Epithelial cell of prostate (primary cell): ENCODE data around the gene SEMA6B.
"Not testable (repeated sequence)": the region's sequence is repeated elsewhere in the genome, so short reads cannot be mapped to it uniquely, and the experiment has no call there.

Source experiments
- DNase-seq: peaks from one replicate; pipeline ENCODE4 v3.0.0-alpha.2; 2011; ENCODE audit warnings: low read depth, low spot score
- H3K27ac ChIP-seq: fragments of 450-650 bp; 2 replicates; pipeline ENCODE4 v1.5.1; 2017; ENCODE audit warnings: mild to moderate bottlenecking

The SEMA6B gene

DNA sequence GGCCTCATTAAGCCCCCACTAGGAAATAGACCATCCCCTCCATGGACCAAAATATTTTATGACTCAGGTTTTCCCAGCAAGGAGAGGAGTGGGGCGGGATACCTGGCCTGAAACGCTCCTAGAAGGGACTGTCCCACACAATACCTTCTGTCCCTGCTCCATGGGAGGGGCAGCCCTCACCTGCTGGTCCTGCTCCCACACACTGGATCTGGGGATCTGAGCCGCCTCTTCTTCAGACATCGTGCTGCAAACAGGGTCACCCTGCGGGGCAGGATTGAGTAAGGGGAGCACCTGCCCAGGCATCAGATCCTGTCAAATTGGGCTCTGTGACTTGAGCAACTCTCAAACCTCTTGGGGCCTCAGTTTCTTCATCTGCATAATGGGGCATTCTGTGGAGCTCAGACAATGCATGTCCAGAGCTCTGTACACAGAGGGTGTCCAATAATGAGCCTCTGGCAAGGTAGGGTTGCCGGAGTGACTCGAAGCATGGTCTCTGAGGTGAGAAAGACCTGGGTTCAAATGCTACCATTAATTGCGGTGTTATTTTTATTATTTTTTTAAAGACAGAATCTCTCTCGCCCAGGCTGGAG lies 25.6 kb downstream of the SEMA6B start:
- H3K27ac ChIP-seq = no peak overlapping the region
- no peak for DNase-seq

DNA sequence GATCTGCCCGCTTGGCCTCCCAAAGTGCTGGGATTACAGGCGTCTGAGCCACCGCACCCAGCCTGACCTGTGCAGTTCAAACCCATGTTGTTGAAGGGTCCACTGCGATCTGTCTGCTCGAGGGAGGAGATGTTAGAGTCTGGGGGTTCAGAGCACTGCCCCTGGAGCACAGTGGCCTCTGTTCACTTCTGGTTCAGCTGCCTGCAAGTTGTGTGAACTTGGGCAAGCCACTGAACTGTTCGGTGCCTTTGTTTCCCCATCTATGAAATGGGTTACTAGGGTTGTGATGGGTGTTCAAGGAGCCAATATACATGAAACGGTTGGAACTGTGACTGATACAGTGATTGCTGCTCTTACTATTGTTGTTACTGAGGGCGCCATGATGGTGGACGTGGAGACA lies 26.1 kb downstream of the SEMA6B start:
- DNase-seq = no peak
- H3K27ac ChIP-seq = no peak overlapping the region

DNA sequence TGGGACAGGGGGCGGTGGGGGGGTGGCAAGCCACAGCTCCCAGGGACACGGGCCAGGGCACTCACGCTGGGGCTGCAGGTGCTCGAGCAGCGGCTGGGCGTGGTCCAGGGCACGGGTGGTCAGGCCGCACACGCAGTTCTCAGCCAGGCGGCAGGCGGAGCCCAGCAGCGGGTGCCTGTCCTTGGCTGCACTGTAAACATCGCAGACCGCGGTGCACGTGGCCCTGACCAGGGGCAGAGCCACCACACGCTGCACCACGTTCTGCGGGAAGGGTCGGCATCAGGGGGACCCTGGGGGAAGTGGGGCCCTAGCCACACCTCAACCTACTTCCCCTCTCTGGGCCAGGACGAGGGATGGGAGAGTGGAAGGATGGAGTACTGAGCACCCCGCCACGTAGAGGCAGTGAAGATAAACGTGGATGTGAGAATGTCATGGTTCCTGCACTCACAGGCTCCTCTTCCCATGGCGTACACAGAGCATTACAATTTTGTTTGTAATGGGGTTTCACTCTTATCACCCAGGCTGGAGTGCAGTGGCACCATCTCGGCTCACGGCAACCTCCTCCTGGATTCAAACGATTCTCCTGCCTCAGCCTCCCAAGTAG lies 27.8 kb downstream of the SEMA6B start:
- H3K27ac ChIP-seq = no peak overlapping the region
- DNase-seq = no peak

DNA sequence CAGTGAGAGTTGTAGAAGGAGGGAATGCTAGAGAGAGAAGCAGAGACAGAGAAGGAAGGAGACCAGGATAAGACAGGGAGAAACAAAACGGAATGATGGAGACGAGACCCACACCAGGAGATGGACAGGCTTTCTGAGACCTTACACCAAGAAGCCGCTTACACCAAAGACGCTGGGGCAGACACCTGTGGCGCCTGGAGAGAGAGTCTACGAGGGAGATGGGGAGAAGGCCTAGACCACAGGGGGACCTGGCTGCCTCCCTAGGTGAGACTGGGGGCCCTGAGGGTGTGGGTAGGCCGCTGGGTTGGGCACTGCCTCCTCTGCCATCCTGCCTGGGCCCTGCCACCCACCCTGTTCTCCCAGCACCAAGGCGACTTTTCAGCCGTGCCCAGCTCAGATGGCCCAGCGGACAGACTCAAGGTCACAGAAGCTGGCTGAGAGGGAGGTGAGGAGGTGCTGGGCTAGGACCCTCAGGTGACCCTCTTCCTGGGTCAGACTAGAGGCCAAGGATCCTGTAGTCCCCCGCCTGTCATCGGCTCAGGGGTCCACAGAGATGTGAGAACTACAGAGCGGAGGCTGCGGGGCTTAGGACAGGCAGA lies 29.5 kb downstream of the SEMA6B start:
- no peak overlapping the region for H3K27ac ChIP-seq
- no peak for DNase-seq

DNA sequence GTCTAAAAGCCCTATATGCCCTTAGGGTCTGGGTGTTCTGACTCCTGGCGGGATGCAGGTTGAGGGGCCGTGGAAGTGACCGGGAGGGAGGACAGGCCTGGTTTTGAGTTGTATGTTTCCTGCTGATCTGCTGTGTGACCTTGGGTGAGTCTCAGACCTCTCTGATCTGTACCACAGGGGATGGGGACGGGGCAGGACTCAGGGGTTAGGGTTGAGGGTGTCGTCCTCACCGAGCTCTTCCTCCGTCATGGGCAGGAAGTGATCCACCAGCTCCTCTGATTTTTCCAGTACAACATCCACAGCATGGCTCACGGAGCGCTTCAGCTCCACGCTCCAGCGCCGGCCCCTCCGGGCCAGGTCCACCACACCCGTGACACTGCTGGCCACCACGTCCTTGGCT lies 30.6 kb downstream of the SEMA6B start:
- DNase-seq = no peak
- no peak overlapping the region for H3K27ac ChIP-seq

DNA sequence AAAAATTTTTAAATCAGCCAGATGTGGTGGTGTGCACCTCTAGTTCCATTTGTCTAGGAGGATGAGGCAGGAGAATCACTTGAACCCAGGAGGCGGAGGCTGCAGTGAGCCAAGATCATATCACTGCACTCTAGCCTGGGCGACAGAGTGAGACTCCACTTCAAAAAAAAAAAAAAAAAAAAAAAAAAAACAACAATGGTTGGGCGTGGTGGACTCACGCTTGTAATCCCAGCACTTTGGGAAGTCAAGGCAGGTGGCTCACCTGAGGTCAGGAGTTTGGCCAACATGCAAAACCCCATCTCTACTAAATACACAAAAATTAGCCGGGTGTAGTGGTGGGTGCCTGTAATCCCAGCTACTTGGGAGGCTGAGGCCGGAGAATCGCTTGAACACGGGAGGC lies 32.1 kb downstream of the SEMA6B start:
- not testable (repeated sequence) for DNase-seq, H3K27ac ChIP-seq

DNA sequence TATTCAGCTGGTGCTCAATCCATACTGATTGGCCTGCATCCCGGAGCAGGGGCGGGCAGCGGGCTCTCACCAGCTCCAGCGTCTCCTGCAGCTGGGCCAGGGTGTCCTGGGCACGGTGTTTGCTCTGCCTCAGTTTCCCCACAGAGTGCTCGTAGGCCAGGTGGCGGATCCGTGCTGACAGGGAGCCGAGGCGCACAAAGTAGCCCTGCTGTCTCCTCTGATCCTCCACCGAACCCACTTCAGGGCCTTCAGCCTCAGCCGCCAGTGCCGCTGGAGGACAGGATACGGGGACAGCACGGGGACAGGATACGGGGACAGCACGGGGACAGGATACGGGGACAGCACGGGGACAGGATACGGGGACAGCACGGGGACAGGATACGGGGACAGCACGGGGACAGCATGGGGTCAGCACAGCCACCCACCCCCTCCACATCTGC lies 33.9 kb downstream of the SEMA6B start:
- no peak for DNase-seq
- H3K27ac ChIP-seq = no peak overlapping the region

DNA sequence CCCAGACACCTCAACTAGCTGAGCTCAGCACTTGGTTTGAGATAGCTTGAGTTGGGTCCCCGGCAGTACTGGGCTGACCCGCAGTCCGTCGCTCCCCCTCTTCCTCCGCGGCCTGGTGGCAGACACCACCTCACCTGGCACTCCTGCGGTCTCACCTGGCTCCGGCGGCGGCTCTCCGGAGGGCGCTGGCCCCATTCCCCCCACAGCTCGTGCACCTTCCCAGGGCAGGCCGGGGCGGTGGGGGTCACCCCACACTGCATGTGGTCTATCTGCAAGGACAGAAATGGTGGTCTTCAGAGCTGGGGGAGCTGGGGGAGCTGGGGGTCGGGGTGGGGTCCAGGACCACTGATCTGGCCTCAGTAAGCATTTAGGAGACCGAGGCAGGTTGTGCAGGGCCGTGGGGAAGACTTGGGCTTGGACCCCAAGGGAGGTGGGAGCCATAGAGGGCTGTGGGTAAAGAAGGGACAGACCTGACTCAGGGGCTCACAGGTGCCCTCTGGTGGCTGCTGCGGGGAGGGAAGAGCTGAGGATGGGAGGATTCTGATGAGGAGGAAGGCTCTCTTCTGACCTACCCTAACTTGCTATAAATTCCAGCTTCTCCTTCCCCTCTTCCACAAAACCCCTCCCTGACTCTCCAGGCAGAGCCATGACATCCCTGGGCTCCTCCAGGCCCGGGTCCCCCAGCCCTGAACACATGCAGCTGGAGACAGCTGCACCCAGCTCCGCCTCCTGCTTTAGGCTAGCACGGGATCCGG lies 34.5 kb downstream of the SEMA6B start:
- DNase-seq = no peak
- H3K27ac ChIP-seq = no peak overlapping the region

DNA sequence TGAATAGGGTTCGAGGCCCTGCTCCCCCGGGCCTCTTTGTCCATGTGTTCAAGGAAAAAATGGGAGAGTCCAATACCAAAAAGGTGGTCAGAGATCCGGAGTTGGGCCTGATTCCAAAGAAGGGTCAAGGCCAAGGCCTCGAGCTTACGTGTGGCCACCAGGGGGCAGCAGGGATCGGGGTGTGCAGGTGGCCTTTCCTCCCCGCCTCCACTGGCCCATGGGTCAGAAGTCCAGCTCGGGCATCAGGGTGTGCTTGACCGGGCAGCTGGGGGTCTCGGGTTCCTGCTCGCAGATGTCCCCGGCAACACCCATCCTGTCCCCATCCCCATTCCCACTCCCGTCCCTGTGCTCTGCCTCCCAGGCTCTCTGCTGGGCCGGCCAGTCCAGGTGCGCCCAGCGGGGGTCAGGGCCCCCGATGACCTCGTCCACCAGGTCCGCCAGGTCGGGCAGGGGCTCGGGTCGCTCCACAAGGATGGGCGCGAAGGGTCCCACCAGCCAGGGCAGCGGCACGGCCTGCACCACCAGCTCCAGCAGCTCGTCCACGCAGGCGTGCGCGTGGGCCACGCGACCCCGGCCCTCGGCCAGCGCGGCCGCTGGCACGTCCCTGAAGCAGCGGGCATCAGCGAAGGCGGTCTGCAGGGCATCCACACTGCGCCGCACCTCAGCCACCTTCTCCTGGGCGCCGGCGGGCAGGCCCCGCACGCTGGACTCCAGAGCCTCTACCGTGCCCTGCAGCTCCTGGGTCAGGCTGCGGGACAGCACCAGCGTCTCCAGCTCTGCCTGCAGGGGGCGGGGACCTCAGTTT lies 36.0 kb downstream of the SEMA6B start:
- no peak for DNase-seq
- H3K27ac ChIP-seq = no peak overlapping the region

DNA sequence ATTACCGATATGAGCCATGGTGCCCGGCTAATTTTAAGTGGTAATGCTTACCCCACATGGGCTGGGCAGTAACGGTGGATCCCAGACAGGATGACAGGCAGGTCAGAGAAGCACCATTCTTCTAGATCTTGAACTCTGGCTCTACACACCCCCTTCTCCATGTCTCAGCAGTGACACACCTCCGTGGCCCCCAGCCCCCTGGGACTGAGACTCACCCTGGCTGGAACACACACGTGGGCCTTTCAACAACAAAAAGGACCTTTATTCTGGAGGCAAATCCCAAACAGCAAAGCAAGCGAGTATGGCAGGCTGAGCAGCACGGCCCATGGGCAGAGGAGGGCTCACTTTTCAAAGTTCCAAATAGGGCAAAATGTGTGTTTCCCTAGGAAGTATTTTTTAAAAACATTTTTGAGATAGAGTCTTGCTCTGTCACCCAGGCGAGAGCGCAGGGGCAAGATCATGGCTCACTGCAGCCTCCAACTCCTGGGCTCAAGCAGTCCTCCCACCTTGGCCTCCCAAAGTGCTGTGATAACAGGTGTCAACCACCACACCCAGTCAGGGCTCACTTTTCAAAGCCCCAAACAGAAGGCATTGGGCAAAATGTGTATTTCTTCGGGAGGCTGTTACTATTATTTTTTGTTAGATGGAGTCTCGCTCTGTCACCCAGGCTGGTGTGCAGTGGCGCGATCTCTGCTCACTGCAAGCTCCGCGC lies 37.0 kb downstream of the SEMA6B start:
- DNase-seq = no peak
- H3K27ac ChIP-seq = no peak overlapping the region

DNA sequence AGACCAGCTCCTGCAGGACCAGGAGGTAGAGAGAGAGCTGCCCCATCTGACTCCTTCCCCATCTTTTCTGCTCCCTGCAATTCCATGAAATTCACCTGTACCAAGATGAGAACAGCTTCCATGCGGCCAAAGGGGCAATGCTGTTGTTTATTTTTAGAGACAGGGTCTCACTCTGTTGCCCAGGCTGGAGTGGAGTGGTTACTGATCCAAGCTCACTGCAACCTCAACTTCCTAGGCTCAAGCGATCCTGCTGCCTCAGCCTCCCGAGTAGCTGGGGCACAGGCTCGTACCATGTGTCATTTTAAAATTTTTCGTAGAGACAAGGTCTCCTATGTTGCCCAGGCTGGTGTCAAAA lies 37.6 kb downstream of the SEMA6B start:
- no peak overlapping the region for H3K27ac ChIP-seq
- no peak for DNase-seq

DNA sequence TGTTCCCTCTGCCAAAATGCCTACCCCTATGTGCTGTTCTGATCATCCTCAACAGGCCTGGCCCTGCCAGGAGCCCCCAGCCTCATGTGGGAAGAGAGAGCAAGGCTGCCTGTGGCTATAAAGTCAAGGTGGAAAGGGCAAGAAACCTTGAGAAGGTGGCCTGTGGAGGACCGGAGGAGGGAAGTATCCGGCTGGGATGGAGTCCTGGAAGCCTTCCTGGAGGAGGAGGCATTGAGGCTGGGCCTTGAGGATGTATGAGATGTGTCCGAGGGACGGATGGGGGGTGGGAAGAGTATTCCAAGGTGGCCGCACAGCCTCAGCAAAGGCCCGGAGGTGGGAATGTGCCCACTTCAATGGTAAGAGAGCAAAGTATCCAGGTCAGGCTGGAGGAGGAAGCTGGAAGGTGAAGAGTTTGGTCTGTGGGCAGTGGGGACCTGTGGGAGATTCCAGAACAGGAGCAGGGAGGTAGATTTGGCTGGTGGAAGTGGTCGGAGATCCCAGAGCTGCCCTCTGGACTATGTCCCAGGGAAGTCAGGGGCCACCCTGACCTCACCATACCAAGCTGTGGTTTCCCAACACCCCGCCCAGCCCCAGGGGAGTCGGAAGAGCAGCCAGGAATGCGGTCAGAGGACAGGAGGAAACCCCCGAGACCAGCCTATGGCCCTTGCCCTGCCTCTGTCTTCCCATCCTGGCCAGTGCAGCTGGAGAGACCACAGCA lies 38.2 kb downstream of the SEMA6B start:
- no peak overlapping the region for H3K27ac ChIP-seq
- no peak for DNase-seq

DNA sequence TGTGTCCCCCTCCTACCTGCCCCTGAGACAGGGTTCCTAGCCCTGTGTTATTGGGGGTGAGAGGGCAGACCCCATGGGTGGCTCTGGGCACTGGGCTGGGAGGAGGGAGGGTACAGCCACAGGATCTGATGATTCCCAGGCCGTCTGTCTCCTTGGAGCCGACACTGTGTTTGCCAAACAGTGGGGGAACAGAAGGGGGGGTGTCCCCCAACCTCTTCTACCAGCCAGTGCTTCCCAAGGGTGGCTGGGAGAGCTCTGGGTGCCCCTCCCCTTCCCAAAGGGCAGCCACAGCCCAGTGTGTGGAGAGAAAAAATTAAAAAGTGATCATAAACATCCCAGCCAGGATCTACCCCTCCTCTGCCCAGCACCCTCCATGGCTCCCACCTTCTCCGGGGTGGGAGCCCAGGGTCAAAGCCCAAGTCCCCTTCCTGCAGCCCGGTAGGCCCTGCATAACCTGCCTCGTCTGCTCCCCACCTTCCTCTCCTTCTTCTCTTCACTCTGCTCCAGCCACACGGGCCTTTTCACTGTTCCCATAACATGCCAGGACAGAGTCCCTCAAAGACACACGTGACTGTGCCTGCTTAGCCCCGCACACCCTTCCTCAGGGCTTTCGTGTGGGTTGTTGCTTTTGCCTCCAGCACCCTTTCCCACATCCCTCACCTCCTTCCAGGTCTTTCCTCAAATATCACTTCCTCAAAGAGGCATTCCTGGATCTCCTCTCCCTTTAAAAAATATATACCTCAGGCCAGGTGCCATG lies 39.8 kb downstream of the SEMA6B start:
- DNase-seq = no peak
- H3K27ac ChIP-seq = peak overlapping the region; percentile 75

DNA sequence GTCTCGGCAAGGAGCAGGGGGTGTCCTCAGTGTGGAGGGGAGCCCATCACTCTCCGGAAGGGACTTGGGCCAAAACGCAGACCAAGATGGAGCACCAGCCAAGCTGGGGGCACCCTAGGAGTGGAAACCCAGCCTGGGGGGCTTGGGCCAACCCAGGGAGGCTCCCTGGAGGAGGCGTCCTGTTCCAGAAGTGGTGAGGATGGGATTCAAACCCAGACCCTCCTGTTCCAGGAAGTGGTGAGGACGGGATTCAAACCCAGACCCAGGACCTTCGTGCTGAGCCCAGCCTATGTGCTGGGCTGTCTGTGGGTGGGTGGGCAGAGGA lies 40.4 kb downstream of the SEMA6B start:
- H3K27ac ChIP-seq = peak overlapping the region; percentile 75
- no peak for DNase-seq

DNA sequence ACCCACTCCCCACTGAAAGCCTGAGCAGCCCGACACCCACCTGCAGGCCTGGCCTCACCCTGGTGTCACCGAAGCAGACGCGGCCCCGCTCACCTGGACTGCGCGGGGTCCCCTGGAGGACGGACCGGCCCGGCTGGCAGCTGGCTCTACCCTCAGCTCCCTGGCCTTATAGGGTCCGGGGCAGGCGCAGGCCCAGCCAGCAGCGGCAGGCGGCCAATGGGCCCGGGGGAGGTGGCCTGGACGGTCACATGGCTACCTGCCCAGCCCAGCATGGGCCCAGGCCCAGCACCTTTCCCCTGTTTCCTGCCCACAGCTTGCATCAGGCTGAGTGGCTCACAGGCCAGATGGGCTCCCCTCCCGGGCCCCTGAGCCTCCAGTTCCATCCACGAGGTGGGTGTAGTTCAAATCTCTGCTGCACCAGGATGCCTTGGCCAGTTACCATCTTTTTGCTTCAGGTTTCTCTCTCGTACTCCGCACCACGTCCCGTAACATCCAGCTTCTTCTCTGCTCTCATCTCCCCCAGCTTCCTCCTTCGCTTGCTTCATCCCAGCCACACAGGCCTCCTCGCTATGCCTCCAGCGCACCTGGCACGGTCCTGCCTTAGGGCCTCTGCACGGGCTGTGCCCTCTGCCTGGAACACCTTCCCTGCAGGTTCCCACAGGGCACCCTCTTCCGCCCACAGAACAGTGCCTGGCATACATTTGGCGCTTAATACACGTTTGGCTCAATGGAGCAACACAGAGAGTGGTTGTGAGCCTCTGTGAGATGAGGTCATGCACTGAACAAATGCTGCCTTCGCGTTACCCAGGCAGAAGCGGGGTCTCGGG lies 40.9 kb downstream of the SEMA6B start, which contains the start of gene PLIN4:
Gene PLIN4, minus strand, starts transcription at position 142 of the 827 bp plus-strand sequence. CDS start 214 bp downstream, outside the sequence.
- no peak for DNase-seq
- peak within 1 kb of the TSS; percentile 75 for H3K27ac ChIP-seq

DNA sequence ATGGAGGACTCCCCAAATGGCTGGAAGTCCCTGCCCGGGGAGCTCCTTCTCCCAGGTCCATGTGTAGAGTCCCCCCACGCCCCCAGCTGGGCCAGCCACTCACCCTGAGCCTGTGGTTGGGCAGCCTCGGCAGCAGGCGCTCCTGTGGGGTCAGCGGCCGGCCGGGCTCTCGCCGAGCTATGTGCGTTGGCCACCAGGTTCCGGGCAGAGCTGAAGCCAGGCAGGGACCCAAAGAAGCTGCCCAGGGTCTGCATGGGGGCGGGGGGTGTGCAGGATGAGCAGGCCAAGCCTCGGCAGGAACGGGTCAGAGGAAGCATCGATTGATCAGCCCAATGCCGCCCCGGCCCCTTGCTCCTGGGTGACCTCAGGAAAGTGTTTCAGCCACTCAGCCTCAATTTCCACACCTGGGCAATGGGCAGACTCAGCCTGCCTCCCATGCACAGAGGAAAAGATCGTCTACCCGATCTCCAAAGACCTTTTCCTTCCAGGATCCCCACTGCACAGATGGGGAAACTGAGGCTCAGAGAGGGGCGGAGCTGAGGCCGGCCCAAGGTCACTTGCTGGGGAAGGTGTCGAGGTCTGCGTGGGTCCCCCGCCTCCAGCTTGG lies 41.9 kb downstream of the SEMA6B start:
- no peak overlapping the region for H3K27ac ChIP-seq
- DNase-seq = no peak

DNA sequence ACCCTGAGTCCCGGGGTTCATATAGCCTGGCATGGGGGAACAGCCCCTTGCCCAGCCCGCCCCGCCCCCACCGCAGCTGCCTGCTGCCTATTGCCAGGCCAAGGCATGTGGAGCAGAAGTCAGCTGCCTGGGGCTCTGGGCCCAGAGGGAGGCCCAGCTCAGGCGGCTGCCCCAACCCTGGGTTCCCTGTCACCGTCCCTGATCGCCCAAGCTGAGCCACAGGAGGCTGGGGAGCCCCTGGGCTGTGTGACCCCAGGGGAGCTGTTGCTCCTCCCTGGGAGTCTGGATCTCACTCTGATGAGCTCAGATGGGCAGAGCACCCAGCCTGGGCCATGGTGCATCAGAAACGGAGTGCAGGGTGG lies 42.6 kb downstream of the SEMA6B start:
- no peak for DNase-seq

More for the DNA sequence above, 42.6 kb downstream of the SEMA6B start:
- no peak overlapping the region for H3K27ac ChIP-seq
